Tibial artery (tissue), 4 donors: ENCODE results near the gene TSC2.

Experiments used
- DNase-seq, 2 donors: peaks; one replicate each; pipeline ENCODE4 v3.0.0-alpha.2; 2019
- H3K27ac ChIP-seq, 2 donors: fragments of 200-600 bp; sonication (generic) in 1 of 2; 1 replicate in 1 of 2; 2 replicates in 1 of 2; pipeline ENCODE4 v1.5.1; 2018 to 2019; ENCODE audit warnings: mild to moderate bottlenecking in 1 of 2
- H3K27me3 ChIP-seq, 2 donors: fragments of 200-600 bp; sonication (generic) in 1 of 2; one replicate each; pipeline versions ENCODE4 v1.5.1 to v1.6.0; 2016 to 2019
- H3K36me3 ChIP-seq, 3 donors: fragments of 200-600 bp; sonication (generic) in 2 of 3; one replicate each; pipeline ENCODE4 v1.5.1; 2016 to 2019; ENCODE audit warnings: mild to moderate bottlenecking in 2 of 3
- H3K4me1 ChIP-seq, 4 donors: fragments of 200-600 bp; sonication (generic) in 2 of 4; 1 replicate in 3 of 4; 2 replicates in 1 of 4; pipeline ENCODE4 v1.5.1; 2016 to 2019
- H3K4me3 ChIP-seq, 2 donors: fragments of 200-600 bp; sonication (generic) in 1 of 2; 1 replicate in 1 of 2; 2 replicates in 1 of 2; pipeline ENCODE4 v1.5.1; 2018 to 2019; ENCODE audit warnings: mild to moderate bottlenecking in 2 of 2
- H3K9me3 ChIP-seq, 3 donors: fragments of 200-600 bp; sonication (generic) in 1 of 3; one replicate each; pipeline ENCODE4 v1.5.1; 2016 to 2019
- CTCF ChIP-seq, 2 experiments: fragments of 200-600 bp in 1 of 2; fragments of 450-650 bp in 1 of 2; IDR thresholded peaks; one replicate each; pipeline ENCODE4 v1.5.1; 2017 to 2019; ENCODE audit warnings: antibody characterized with exemption in 2 of 2, mild to moderate bottlenecking in 1 of 2, moderate library complexity in 1 of 2
- intact Hi-C: fragments of 100-400 bp; cut with DNase I; formaldehyde crosslinking; loops from one replicate; pipeline ENCODE4 v1.15.0; 2023; ENCODE audit warnings: low total_unique reads

Gene TSC2

DNA sequence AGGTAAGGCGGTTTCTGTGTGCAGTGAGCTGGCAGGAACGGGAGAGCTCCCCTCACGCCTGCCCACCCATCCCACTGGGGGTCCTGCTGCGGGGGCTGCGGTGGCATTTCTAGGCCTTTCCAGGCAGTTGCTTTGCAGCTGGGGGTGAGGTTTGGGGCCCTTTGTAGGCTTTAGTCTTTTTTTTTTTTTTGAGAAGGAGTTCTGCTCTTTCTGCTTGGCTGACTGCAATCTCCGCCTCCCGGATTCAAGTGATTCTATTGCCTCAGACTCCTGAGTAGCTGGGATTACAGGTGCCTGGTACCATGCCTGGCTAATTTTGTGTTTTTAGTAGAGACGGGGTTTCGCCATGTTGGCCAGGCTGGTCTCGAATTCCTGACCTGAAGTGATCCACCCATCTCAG, 11.1 kb downstream of the TSC2 start:
- Histone ChIP-seq H3K4me1 (no peaks in the 10 kb centered on the region), H3K27me3 (no peaks in the 10 kb centered on the region), H3K27ac (no peak overlapping the region), H3K9me3 (no peaks in the 10 kb centered on the region), H3K36me3 (peaks cover 40 to 97% (median 79%) of the 10 kb centered on the region in 3 donors), H3K4me3 (no peak overlapping the region)
- DNase-seq: no peak
- TF ChIP-seq CTCF (IDR thresholded peaks at IDR 0.05): no peak
- intact Hi-C loops: no loop called here

DNA sequence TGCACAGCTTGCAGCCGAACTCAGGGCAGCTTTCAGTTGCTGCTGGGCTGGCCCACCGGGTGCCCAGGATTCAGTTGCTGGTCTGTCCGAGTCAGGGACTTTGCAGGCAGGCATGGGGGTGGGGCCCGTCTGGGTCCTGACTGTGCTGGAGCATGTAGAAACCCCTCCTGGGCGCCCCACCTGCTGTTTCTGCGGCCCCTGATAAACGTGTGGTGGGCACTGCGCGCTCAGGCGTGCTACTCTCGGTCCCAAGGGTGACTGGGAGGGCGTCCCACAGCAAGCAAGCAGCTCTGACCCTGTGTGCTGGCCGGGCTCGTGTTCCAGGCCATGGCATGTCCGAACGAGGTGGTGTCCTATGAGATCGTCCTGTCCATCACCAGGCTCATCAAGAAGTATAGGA, 12.6 kb downstream of the TSC2 start:
- no peak for TF ChIP-seq CTCF (IDR thresholded peaks at IDR 0.05)
- H3K27me3 ChIP-seq: no peaks in the 10 kb centered on the region
- no peak overlapping the region for H3K27ac ChIP-seq
- H3K4me3 ChIP-seq: no peak overlapping the region
- H3K9me3 ChIP-seq: no peaks in the 10 kb centered on the region
- intact Hi-C loops: no loop called here
- H3K4me1 ChIP-seq: no peaks in the 10 kb centered on the region
- DNase-seq: no peak
- peaks cover 36 to 97% (median 75%) of the 10 kb centered on the region in 3 donors for H3K36me3 ChIP-seq

- Histone ChIP-seq H3K27me3 (no peaks in the 10 kb centered on the region), H3K9me3 (no peaks in the 10 kb centered on the region), H3K4me3 (no peak overlapping the region), H3K36me3 (peaks cover 42 to 97% (median 79%) of the 10 kb centered on the region in 3 donors), H3K27ac (no peak overlapping the region), H3K4me1 (no peaks in the 10 kb centered on the region)
- intact Hi-C loops: no loop called here
- DNase-seq: no peak
- no peak for TF ChIP-seq CTCF (IDR thresholded peaks at IDR 0.05)
Measured at GRCh38 chr16:2061023-2061422, 13.2 kb downstream of the TSC2 start.

DNA sequence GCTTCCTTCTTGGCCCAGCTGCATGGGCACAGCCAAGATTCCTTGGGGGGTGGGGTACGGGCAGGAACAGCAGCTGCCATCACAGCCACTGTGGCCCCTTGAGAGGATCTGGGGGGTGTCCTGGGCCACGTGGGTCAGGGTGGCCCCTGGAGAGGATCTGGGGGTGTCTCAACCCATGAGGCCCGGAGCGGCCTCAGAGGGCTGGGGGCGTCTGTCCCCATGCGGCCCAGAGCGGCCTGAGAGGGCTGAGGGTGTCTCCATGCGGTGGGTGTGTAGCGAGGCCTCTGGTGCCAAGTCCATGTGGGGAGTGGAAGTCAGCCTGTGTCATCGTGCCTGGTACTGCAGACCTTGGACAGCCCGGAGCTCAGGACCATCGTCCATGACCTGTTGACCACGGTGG, 13.7 kb downstream of the TSC2 start:
- DNase-seq: no peak
- Histone ChIP-seq H3K36me3 (peaks cover 47 to 97% (median 78%) of the 10 kb centered on the region in 3 donors), H3K27me3 (no peaks in the 10 kb centered on the region), H3K27ac (no peak overlapping the region), H3K4me3 (no peak overlapping the region), H3K9me3 (no peaks in the 10 kb centered on the region), H3K4me1 (no peaks in the 10 kb centered on the region)
- no peak for TF ChIP-seq CTCF (IDR thresholded peaks at IDR 0.05)
- intact Hi-C loops: no loop called here

- Histone ChIP-seq H3K27ac (no peak overlapping the region), H3K36me3 (peaks cover 50 to 97% (median 75%) of the 10 kb centered on the region in 3 donors), H3K4me1 (no peaks in the 10 kb centered on the region), H3K27me3 (no peaks in the 10 kb centered on the region), H3K4me3 (no peak overlapping the region), H3K9me3 (no peaks in the 10 kb centered on the region)
- DNase-seq: no peak
- intact Hi-C loops: no loop called here
- no peak for TF ChIP-seq CTCF (IDR thresholded peaks at IDR 0.05)
Measured at GRCh38 chr16:2062801-2063200, 15.0 kb downstream of the TSC2 start.

DNA sequence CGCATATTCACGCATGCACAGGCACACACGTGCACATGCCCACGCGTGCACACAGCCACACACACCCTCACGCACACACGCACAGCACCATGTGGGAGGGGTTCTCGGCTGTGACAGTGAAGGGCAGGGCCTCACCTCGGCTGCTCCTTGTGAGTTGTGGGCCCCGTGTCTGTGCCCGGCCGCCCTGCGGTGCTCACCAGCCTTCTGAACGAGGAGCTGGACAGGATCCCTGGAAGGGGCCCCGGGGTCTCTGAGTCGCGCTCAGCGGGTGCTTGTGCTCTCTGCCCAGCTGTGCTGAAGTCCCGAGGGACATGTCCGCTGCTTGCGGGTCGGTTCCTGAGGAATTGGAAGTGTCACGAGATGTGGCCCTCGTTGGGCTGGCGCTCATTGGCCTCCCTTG, 16.1 kb downstream of the TSC2 start:
- peaks cover 56 to 97% (median 77%) of the 10 kb centered on the region in 3 donors for H3K36me3 ChIP-seq
- TF ChIP-seq CTCF (IDR thresholded peaks at IDR 0.05): no peak
- intact Hi-C loops: no loop called here
- no peaks in the 10 kb centered on the region for H3K9me3 ChIP-seq
- no peak for DNase-seq
- H3K27ac ChIP-seq: no peak overlapping the region
- no peaks in the 10 kb centered on the region for H3K4me1 ChIP-seq
- no peak overlapping the region for H3K4me3 ChIP-seq
- H3K27me3 ChIP-seq: no peaks in the 10 kb centered on the region
